Measurements from ENCODE around the gene SUPT16H.

The SUPT16H gene

DNA sequence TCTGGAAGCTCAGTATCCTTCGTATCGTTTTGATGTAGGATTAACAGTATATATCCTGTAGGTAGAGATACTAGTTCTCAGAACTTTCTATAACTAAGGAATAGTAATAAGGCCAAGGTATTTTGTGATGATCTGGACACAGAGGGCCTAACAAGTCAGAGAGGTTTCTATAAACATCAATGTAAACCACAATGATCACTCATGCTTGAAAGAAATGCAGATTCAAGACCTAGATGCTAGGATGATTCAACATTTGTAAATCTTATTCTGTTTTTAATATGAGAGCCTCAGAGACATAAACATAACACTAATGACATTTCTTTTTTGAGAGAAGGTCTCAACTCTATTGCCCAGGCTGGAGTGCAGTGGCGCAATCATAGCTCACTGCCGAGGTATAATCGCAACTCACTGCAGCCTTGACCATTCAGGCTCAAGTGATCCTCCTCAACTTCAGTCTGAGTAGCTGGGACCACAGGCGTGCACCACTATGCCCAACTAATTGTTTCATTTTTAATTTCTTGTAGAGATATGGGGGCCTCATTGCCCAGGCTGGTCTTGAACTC is 16.2 kb downstream of the SUPT16H start:
- H3K4me3 ChIP-seq (ENCODE audit: low read length), result no peak overlapping the region
- no peak for DNase-seq (ENCODE audit: low read depth)
- no peak for TF ChIP-seq CTCF (conservative IDR thresholded peaks at IDR 0.05; ENCODE audit: low read depth, low read length)

DNA sequence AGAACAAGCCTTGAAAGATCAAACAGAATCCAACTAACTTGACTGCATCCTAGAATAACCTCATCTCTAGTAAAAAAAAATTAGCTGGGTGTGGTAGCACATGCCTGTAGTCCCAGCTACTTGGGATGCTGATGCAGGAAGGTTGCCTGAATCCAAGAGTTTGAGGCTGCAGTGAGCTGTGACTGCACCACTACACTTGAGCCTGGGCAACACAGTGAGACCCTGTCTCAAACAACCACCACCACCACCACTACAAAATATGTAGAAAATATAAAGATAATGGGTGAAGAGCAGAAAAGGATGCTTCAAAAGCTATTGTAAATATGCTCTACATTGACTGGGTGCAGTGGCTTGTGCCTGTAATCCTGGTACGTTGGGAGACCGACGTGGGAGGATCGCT is 27.3 kb downstream of the SUPT16H start:
- H3K4me3 ChIP-seq (ENCODE audit: low read length), result no peak overlapping the region
- DNase-seq (ENCODE audit: low read depth), result no peak
- no peak for TF ChIP-seq CTCF (conservative IDR thresholded peaks at IDR 0.05; ENCODE audit: low read depth, low read length)

DNA sequence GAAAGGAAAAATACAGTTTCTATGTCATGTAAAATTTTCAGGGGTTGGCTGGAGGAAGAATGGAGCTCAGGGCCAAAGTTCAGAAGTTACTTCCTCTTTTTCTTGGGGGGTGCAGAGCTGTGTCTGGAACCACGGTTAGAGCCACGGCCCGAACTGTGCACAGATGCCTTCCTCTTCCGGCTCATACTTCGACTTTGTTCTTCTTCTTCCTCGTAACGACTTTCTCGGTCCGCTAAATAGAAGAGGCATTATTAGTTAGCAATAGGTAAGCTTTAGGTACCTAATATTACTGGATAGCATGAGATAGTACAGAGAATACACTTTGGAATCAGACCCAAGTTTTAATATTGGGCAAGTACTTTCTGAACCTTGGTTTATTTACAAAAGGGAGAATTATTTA is 31.2 kb downstream of the SUPT16H start:
- TF ChIP-seq CTCF (conservative IDR thresholded peaks at IDR 0.05; ENCODE audit: low read depth, low read length), result no peak
- DNase-seq (ENCODE audit: low read depth), result no peak
- no peak overlapping the region for H3K4me3 ChIP-seq (ENCODE audit: low read length)

DNA sequence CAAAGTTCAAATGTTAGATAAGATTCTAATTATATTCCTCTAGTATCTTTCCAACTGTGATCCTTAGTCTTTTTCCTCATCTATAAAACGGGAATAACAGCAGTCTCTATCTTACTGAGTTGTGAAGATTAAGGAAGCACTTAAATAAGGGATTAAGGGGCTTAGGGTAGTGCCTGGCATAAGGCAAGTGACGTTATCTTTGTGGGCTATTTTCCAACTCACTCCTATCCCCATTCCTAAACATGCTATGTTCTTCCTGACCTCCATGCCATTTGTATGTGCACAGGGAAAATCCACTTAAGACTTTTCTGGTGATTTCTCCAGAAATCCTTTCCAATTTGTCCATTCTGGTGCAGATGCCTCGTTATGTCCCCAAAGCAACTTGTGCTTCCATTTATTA is 33.3 kb downstream of the SUPT16H start:
- peak; percentile 20 for DNase-seq (ENCODE audit: low read depth)
- no peak for TF ChIP-seq CTCF (conservative IDR thresholded peaks at IDR 0.05; ENCODE audit: low read depth, low read length)
- no peak overlapping the region for H3K4me3 ChIP-seq (ENCODE audit: low read length)

DNA sequence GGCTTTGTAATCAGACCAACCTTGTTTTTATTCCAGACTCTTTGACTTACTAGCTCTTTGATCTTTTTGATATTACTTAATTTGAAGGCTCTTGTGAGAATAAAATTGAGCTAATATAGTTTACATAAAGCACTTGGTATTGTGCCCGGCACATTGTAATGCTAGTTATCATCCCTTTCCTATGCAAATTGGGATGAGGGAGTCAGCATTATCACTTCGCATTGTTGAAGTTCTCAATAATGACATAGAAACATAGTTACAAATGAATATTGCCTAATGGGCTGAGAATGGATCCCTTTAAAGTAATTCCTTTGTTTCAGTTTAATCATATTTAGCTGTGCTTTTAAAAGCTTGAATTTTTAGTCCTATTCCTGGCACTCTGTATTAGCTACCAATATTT is 36.6 kb downstream of the SUPT16H start:
- no peak for TF ChIP-seq CTCF (conservative IDR thresholded peaks at IDR 0.05; ENCODE audit: low read depth, low read length)
- no peak for DNase-seq (ENCODE audit: low read depth)
- H3K4me3 ChIP-seq (ENCODE audit: low read length), result no peak overlapping the region

DNA sequence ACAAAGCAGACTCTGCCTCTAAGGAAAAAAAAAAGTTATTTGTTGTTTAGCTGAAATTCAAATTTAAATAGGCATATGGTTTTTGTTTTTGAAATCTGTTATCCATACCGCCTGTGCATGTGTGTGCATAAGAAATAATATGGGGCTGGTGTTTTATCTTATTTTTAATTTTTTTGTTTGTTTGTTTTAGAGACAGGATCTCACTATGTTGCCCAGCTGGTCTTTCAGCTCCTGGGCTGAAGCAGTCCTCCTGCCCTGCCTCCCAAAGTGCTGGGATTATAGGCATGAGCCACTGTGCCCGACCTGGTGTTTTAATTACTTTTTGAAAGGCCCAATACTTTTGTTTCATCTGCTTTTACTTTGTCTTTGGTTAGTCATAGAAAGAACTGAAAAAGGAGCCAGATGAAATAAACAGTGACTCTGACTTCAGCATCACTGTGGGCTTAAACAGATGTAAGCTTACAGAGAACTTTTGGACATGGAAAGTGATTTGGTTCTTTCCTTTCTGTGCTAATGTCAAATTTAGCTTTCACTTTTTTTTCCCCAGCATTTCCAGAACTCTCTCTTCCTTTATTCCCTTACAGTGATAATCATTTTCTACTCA is 37.2 kb downstream of the SUPT16H start:
- no peak for DNase-seq (ENCODE audit: low read depth)
- TF ChIP-seq CTCF (conservative IDR thresholded peaks at IDR 0.05; ENCODE audit: low read depth, low read length), result no peak
- no peak overlapping the region for H3K4me3 ChIP-seq (ENCODE audit: low read length)

DNA sequence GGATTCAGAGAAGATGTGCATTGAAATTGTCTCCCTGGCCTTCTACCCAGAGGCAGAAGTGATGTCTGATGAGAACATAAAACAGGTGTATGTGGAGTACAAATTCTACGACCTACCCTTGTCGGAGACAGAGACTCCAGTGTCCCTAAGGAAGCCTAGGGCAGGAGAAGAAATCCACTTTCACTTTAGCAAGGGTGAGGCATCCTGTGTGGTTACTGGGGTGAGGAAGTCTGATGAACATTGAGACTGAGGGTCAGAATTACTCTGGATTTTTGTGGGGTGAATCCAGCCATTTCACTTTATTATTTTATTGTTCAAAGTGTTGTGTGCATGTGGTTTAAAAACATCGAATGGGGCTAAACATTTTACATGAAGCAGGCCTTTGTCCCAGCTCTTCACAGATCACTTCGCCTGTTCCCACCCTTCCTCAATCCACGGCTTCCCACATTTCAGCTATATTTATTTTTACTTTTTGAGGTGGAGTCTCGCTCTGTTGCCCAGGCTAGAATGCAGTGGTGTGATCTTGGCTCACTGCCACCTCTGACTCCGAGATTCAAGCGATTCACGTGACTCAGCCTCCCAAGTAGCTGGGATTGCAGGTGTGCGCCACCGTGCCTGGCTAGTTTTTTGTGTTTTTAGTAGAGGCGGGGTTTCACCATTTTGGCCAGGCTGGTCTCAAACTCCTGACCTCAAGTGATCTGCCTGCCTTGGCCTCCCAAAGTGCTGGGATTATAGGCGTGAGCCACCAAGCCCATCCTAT is 40.6 kb downstream of the SUPT16H start:
- no peak for TF ChIP-seq CTCF (conservative IDR thresholded peaks at IDR 0.05; ENCODE audit: low read depth, low read length)
- DNase-seq (ENCODE audit: low read depth), result no peak
- H3K4me3 ChIP-seq (ENCODE audit: low read length), result no peak overlapping the region
